ENCODE data around the gene CDK1. TPM values are rescaled to one million over a fixed set of nuclear protein-coding genes. Genes with fewer than 3 reads are reported as not detected.
A peak's percentile ranks its signal among the peaks of the same experiment; 100 is the strongest.

CDK1 gene
- polyA plus RNA-seq, 2 of the 4 experiments (the other 2 are of a cell fraction): 97.1 to 109 TPM

DNA sequence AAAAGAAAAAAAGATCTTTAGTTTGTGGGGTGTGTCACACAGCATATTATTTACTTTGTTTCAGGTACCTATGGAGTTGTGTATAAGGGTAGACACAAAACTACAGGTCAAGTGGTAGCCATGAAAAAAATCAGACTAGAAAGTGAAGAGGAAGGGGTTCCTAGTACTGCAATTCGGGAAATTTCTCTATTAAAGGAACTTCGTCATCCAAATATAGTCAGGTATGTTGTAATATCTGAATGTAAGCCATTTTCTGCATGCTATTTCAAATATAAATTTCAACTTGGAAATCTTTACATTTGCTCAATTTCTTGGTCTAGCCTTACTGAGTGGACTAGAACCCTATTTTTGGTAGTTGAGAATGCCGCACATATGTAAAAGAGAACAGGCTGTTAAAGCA, 6.4 kb downstream of the CDK1 start:
- ATAC-seq (no peak), FAIRE-seq (no peak), DNase-seq (ENCODE audit: low read depth in 1 of 2, low spot score in 1 of 2) (no peak)
- H3K4me3 ChIP-seq: no peak overlapping the region
- no peaks in the 10 kb centered on the region for H3K9me3 ChIP-seq
- ChIA-PET CTCF (no interaction called here), POLR2A (no interaction called here)
- TF ChIP-seq NPAS2 (CRISPR knock-in tag; IDR thresholded peaks at IDR 0.05; ENCODE audit: borderline replicate concordance): no peak
- TF ChIP-seq, protein P1, sequence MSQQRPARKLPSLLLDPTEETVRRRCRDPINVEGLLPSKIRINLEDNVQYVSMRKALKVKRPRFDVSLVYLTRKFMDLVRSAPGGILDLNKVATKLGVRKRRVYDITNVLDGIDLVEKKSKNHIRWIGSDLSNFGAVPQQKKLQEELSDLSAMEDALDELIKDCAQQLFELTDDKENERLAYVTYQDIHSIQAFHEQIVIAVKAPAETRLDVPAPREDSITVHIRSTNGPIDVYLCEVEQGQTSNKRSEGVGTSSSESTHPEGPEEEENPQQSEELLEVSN (IDR thresholded peaks at IDR 0.05; ENCODE audit: borderline replicate concordance, low read depth): no peak
- no peak for TF ChIP-seq TFCP2L1 (CRISPR knock-in tag; IDR thresholded peaks at IDR 0.05)
- TF ChIP-seq PHF8 (IDR thresholded peaks at IDR 0.05; ENCODE audit: borderline replicate concordance, low read depth): no peak
- TF ChIP-seq, protein P2, sequence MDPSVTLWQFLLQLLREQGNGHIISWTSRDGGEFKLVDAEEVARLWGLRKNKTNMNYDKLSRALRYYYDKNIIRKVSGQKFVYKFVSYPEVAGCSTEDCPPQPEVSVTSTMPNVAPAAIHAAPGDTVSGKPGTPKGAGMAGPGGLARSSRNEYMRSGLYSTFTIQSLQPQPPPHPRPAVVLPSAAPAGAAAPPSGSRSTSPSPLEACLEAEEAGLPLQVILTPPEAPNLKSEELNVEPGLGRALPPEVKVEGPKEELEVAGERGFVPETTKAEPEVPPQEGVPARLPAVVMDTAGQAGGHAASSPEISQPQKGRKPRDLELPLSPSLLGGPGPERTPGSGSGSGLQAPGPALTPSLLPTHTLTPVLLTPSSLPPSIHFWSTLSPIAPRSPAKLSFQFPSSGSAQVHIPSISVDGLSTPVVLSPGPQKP (IDR thresholded peaks at IDR 0.05; ENCODE audit: low read depth, low read length): no peak
- TF ChIP-seq EP300 (IDR thresholded peaks at IDR 0.05): no peak
- TF ChIP-seq HOXB5 (CRISPR knock-in tag; IDR thresholded peaks at IDR 0.05): no peak
- TF ChIP-seq CHD2 (IDR thresholded peaks at IDR 0.05; ENCODE audit: low read length, partially characterized antibody): no peak
- no peak for TF ChIP-seq BHLHE40 (IDR thresholded peaks at IDR 0.05; ENCODE audit: low read depth, low read length)
- no peak for TF ChIP-seq ZNF302 (CRISPR knock-in tag; IDR thresholded peaks at IDR 0.05)
- no peak for TF ChIP-seq HOXB13 (CRISPR knock-in tag; IDR thresholded peaks at IDR 0.05; ENCODE audit: low read depth)
- TF ChIP-seq KDM5A (IDR thresholded peaks at IDR 0.05): no peak
- TF ChIP-seq POLR2A (IDR thresholded peaks at IDR 0.05; ENCODE audit: low read length): no peak
- TF ChIP-seq, protein P3, sequence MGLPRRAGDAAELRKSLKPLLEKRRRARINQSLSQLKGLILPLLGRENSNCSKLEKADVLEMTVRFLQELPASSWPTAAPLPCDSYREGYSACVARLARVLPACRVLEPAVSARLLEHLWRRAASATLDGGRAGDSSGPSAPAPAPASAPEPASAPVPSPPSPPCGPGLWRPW (IDR thresholded peaks at IDR 0.05): no peak
- TF ChIP-seq, protein P4, sequence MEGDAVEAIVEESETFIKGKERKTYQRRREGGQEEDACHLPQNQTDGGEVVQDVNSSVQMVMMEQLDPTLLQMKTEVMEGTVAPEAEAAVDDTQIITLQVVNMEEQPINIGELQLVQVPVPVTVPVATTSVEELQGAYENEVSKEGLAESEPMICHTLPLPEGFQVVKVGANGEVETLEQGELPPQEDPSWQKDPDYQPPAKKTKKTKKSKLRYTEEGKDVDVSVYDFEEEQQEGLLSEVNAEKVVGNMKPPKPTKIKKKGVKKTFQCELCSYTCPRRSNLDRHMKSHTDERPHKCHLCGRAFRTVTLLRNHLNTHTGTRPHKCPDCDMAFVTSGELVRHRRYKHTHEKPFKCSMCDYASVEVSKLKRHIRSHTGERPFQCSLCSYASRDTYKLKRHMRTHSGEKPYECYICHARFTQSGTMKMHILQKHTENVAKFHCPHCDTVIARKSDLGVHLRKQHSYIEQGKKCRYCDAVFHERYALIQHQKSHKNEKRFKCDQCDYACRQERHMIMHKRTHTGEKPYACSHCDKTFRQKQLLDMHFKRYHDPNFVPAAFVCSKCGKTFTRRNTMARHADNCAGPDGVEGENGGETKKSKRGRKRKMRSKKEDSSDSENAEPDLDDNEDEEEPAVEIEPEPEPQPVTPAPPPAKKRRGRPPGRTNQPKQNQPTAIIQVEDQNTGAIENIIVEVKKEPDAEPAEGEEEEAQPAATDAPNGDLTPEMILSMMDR (IDR thresholded peaks at IDR 0.05): no peak
- TF ChIP-seq CBX2 (IDR thresholded peaks at IDR 0.05; ENCODE audit: borderline replicate concordance, low read depth): no peak
- H3K4me2 ChIP-seq: peak overlapping the region; percentile 11; the same call in 1 of the 3 replicates
- peak overlapping the region in 1 of 2 experiments; percentile 47; a peak in 2 of 6 replicates for H3K27ac ChIP-seq
- H3K4me1 ChIP-seq: peaks cover 48% of the 10 kb centered on the region
- 91% methylated on average over 3 of the region's 3 CpGs for WGBS (ENCODE audit: missing lambda C conversion rate)

DNA sequence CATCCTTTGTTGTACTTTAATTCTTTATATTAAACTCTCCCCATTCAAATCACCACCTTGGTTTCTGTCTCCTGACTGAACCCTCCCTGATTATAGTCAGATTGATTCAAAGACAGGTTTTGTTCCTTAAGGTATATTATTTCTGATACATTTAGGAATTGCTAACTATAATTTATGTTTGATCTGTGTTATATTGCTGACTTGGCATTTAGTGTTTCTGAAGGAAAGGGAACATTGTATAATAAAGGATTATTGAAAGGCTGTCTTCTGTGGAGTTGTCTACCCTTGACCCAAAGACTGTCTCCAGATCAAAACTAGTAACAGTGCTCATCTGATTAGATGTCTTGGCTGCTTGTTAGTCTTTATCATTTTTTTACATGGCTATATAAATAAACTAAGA, 10.3 kb downstream of the CDK1 start:
- Histone ChIP-seq H3K4me1 (peaks cover 19% of the 10 kb centered on the region; the same call in 2 of the 3 replicates), H3K4me3 (no peak overlapping the region), H3K27ac (no peak overlapping the region), H3K9me3 (no peaks in the 10 kb centered on the region), H3K4me2 (peak overlapping the region; percentile 7; the same call in 1 of the 3 replicates)
- ATAC-seq (no peak), FAIRE-seq (no peak), DNase-seq (ENCODE audit: low read depth in 1 of 2, low spot score in 1 of 2) (no peak)
- ChIA-PET CTCF (interaction anchor here (1.0 kb wide), 1 partner anchor 50 kb away, joined by 3 read pairs; no protein-coding TSS in a partner anchor), POLR2A (interaction anchor here (0.6 kb wide), 1 partner anchor 804 kb away, joined by 3 read pairs; no protein-coding TSS in a partner anchor)
- TF ChIP-seq CHD2 (IDR thresholded peaks at IDR 0.05; ENCODE audit: low read length, partially characterized antibody) (no peak), EP300 (IDR thresholded peaks at IDR 0.05) (no peak), NR3C1 (IDR thresholded peaks at IDR 0.05) (no peak), FOSB (CRISPR knock-in tag; IDR thresholded peaks at IDR 0.05) (no peak), MAFK (IDR thresholded peaks at IDR 0.05; ENCODE audit: partially characterized antibody) (peak; percentile 98)

DNA sequence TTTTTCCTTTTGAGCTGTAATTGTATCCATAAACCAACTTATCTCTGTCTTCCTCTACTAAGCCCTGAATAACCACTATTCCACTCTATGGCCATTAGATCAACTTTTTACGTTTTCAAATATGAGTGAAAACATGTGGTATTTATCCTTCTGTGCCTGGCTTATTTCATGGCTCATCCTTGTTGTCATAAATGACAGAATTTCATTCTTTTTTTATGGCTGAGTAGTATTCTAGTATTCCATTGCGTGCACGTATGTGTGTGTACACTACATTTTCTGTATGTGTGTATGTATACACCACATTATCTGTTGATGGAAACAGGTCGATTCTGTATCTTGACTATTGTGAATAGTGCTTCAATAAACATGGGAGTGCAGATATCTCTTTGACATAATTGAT, 11.1 kb downstream of the CDK1 start:
- no peak for ATAC-seq
- no peak for FAIRE-seq
- 42% methylated on average over 4 of the region's 4 CpGs for WGBS (ENCODE audit: missing lambda C conversion rate)
- no peak for DNase-seq (ENCODE audit: low read depth in 1 of 2, low spot score in 1 of 2)
- peaks cover 18% of the 10 kb centered on the region; the same call in 1 of the 3 replicates for H3K4me1 ChIP-seq
- H3K4me2 ChIP-seq: no peak overlapping the region
- POLR2A ChIA-PET: interaction anchor here (0.6 kb wide), 1 partner anchor 805 kb away, joined by 3 read pairs; no protein-coding TSS in a partner anchor
- H3K4me3 ChIP-seq: no peak overlapping the region
- CTCF ChIA-PET: no interaction called here
- TF ChIP-seq FOSL2 (IDR thresholded peaks at IDR 0.05): no peak
- no peak for TF ChIP-seq FOSL2 (CRISPR knock-in tag; IDR thresholded peaks at IDR 0.05)
- TF ChIP-seq, protein P5, sequence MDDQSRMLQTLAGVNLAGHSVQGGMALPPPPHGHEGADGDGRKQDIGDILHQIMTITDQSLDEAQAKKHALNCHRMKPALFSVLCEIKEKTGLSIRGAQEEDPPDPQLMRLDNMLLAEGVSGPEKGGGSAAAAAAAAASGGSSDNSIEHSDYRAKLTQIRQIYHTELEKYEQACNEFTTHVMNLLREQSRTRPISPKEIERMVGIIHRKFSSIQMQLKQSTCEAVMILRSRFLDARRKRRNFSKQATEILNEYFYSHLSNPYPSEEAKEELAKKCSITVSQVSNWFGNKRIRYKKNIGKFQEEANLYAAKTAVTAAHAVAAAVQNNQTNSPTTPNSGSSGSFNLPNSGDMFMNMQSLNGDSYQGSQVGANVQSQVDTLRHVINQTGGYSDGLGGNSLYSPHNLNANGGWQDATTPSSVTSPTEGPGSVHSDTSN (IDR thresholded peaks at IDR 0.05): no peak
- no peak for TF ChIP-seq NFE2L2 (conservative IDR thresholded peaks at IDR 0.05; ENCODE audit: low read length)
- TF ChIP-seq, protein P1 (IDR thresholded peaks at IDR 0.05; ENCODE audit: borderline replicate concordance, low read depth): no peak
- no peak for TF ChIP-seq EHF (CRISPR knock-in tag; IDR thresholded peaks at IDR 0.05)
- no peak for TF ChIP-seq JUN (IDR thresholded peaks at IDR 0.05)
- no peak overlapping the region for H3K27ac ChIP-seq
- H3K9me3 ChIP-seq: no peaks in the 10 kb centered on the region

All from A549 (cell line).